ENCODE measurements around the gene STRC. TPM values are rescaled to one million over a fixed set of nuclear protein-coding genes. Genes with fewer than 3 reads are reported as not detected.
"Not testable (repeated sequence)": the region's sequence is repeated elsewhere in the genome, so short reads cannot be mapped to it uniquely, and the experiment has no call there.

The STRC gene
- total RNA-seq, 1 experiment from 2014 or later = 0.61 TPM

DNA sequence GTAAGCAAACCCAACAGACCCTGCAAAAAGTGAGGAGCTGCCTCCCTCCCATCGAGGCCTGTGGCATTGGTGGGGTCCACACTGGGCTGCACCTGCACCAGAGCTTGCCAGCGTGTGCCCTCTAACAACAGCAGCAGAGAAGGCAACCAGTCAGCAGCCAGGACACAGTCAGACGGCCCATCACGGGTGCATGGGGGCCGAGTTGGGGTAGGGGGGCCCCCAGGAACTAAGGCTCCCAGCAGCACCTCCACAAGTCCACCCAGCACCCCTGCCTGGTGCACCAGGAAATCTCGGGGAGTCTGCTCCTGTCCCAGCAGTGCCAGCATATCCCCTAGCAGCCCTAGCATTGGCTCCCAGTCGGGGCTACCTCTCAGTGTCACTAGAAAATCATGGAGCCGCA is 850 bp downstream of the STRC start:
- H3K27ac ChIP-seq (ENCODE audit: insufficient read length, low read depth, low read length); H2AFZ ChIP-seq (ENCODE audit: low read length); DNase-seq; H3T11ph ChIP-seq (ENCODE audit: low read length); H3K27ac Mint-ChIP-seq; H3K4me2 ChIP-seq (ENCODE audit: insufficient read depth, insufficient read length, low read length); H3K79me1 ChIP-seq (ENCODE audit: insufficient read depth, low read depth, low read length, poor library complexity, severe bottlenecking); H2BK5ac ChIP-seq (ENCODE audit: insufficient read length, low read length); H3K36me3 Mint-ChIP-seq (ENCODE audit: insufficient read depth in 1 of 3, low read depth in 3 of 3); H2AK5ac ChIP-seq (ENCODE audit: insufficient read length, low read length); H2BK12ac ChIP-seq (ENCODE audit: insufficient read length, low read depth, low read length); H3K14ac ChIP-seq (ENCODE audit: insufficient read depth, low read length); H4K8ac ChIP-seq (replicated peaks; ENCODE audit: insufficient read length, low read depth, low read length); H3K27me3 ChIP-seq (ENCODE audit: insufficient read depth, low read length); H3K18ac ChIP-seq (ENCODE audit: insufficient read length, low read depth, low read length); H3K9ac ChIP-seq (ENCODE audit: extremely low read depth, insufficient read length, low read length); H4K91ac ChIP-seq (ENCODE audit: insufficient read length, low read depth, low read length); H3K9me3 ChIP-seq (ENCODE audit: control insufficient read depth, low read depth, low read length); H2BK15ac ChIP-seq (ENCODE audit: low read depth, low read length); H3K79me2 ChIP-seq (ENCODE audit: insufficient read depth, low read length); H3K4me1 ChIP-seq (ENCODE audit: insufficient read depth, low read length); H2BK120ac ChIP-seq (ENCODE audit: low read depth, low read length, poor library complexity, severe bottlenecking); H3K4me1 Mint-ChIP-seq; H4K20me1 ChIP-seq (ENCODE audit: control insufficient read depth, insufficient read depth, insufficient read length); H3K56ac ChIP-seq (ENCODE audit: insufficient read length, low read depth, low read length); H3K4ac ChIP-seq (ENCODE audit: low read depth, low read length); H3K4me3 Mint-ChIP-seq; H3K23ac ChIP-seq (ENCODE audit: insufficient read length, low read depth, low read length); H2BK20ac ChIP-seq (ENCODE audit: low read depth, low read length, poor library complexity, severe bottlenecking); H3K23me2 ChIP-seq (ENCODE audit: insufficient read length, low read depth, low read length, poor library complexity, severe bottlenecking); H3K9me3 Mint-ChIP-seq; H4K5ac ChIP-seq (ENCODE audit: insufficient read length, low read depth, low read length); H3K27me3 Mint-ChIP-seq (ENCODE audit: low read depth): not testable (repeated sequence)
- no CpG with 5 or more reads among the region's 8 CpGs for WGBS (ENCODE audit: extremely low coverage, insufficient read length, low lambda C conversion rate)

DNA sequence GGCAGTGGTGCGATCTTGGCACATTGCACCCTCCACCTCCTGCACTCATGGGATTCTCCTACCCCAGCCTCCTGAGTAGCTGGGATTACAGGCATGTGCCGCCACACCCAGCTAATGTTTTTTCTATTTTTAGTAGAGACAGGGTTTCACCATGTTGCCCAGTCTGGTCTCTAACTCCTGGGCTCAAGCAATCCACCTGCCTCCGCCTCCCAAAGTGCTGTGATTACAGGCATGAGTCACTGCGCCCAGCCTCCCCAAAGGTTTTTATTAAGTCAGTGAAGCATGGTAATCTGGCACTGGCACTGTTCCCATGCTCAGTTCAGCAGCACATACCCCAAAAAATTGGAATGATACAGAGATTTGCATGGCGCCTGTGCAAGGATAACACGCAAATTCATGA is 16.4 kb downstream of the STRC start:
- not testable (repeated sequence) for H4K20me1 ChIP-seq (ENCODE audit: control insufficient read depth, insufficient read depth, insufficient read length); H3K79me2 ChIP-seq (ENCODE audit: insufficient read depth, low read length); H3K56ac ChIP-seq (ENCODE audit: insufficient read length, low read depth, low read length); H3K4me3 Mint-ChIP-seq; H3K23ac ChIP-seq (ENCODE audit: insufficient read length, low read depth, low read length); H2BK12ac ChIP-seq (ENCODE audit: insufficient read length, low read depth, low read length); H3K27ac Mint-ChIP-seq; H4K8ac ChIP-seq (replicated peaks; ENCODE audit: insufficient read length, low read depth, low read length); H3K9me3 Mint-ChIP-seq; H2BK15ac ChIP-seq (ENCODE audit: low read depth, low read length); H3T11ph ChIP-seq (ENCODE audit: low read length); H3K4me1 Mint-ChIP-seq; H4K91ac ChIP-seq (ENCODE audit: insufficient read length, low read depth, low read length); H3K4me1 ChIP-seq (ENCODE audit: insufficient read depth, low read length); H3K27me3 Mint-ChIP-seq (ENCODE audit: low read depth); H2AK5ac ChIP-seq (ENCODE audit: insufficient read length, low read length); H3K18ac ChIP-seq (ENCODE audit: insufficient read length, low read depth, low read length); H4K5ac ChIP-seq (ENCODE audit: insufficient read length, low read depth, low read length); H3K4ac ChIP-seq (ENCODE audit: low read depth, low read length); H3K14ac ChIP-seq (ENCODE audit: insufficient read depth, low read length); H3K9me3 ChIP-seq (ENCODE audit: control insufficient read depth, low read depth, low read length); H3K9ac ChIP-seq (ENCODE audit: extremely low read depth, insufficient read length, low read length); H2BK120ac ChIP-seq (ENCODE audit: low read depth, low read length, poor library complexity, severe bottlenecking); H2BK20ac ChIP-seq (ENCODE audit: low read depth, low read length, poor library complexity, severe bottlenecking); H2BK5ac ChIP-seq (ENCODE audit: insufficient read length, low read length); H3K27ac ChIP-seq (ENCODE audit: insufficient read length, low read depth, low read length); H3K79me1 ChIP-seq (ENCODE audit: insufficient read depth, low read depth, low read length, poor library complexity, severe bottlenecking); H3K4me2 ChIP-seq (ENCODE audit: insufficient read depth, insufficient read length, low read length); H3K27me3 ChIP-seq (ENCODE audit: insufficient read depth, low read length); H3K23me2 ChIP-seq (ENCODE audit: insufficient read length, low read depth, low read length, poor library complexity, severe bottlenecking); DNase-seq; H2AFZ ChIP-seq (ENCODE audit: low read length)
- peaks cover 3 to 18% (median 8%) of the 10 kb centered on the region in 3 experiments; a peak in 5 of 7 replicates for H3K36me3 Mint-ChIP-seq (ENCODE audit: insufficient read depth in 1 of 3, low read depth in 3 of 3)
- no CpG with 5 or more reads among the region's 6 CpGs for WGBS (ENCODE audit: extremely low coverage, insufficient read length, low lambda C conversion rate)

Data from H9 (cell line).